K562 (cell line): ENCODE measurements around the gene ZBTB43.

Experiments
- EP300 ChIP-seq: IDR thresholded peaks from 2 replicates; pipeline ENCODE4 v1.6.1; 2012; ENCODE audit warnings: low read length, improper control_type of control experiment
- IRF2 ChIP-seq: sonication (generic); formaldehyde crosslinking; IDR thresholded peaks from 2 replicates; pipeline ENCODE4 v1.8.1; 2022; ENCODE audit warnings: mild to moderate bottlenecking, missing genetic modification reagents
- MEF2A ChIP-seq: IDR thresholded peaks from 2 replicates; pipeline ENCODE4 v1.6.1; 2011; ENCODE audit warnings: low read depth, mild to moderate bottlenecking, low read length, moderate library complexity; ENCODE audit not compliant: control insufficient read depth
- RBBP5 ChIP-seq: fragments of 200-600 bp; sonication (generic); IDR thresholded peaks from 2 replicates; pipeline ENCODE4 v1.6.1; 2012; ENCODE audit warnings: borderline replicate concordance, mild to moderate bottlenecking, low read length, control low read depth, inconsistent platforms; ENCODE audit not compliant: insufficient read depth, poor library complexity, severe bottlenecking
- SIN3B ChIP-seq: fragments of 450-650 bp; IDR thresholded peaks from 2 replicates; pipeline ENCODE4 v1.6.1; 2017; ENCODE audit warnings: low read depth, mild to moderate bottlenecking, moderate library complexity
- SMC3 ChIP-seq: conservative IDR thresholded peaks from 2 replicates; pipeline ENCODE4 v1.6.1; 2011; ENCODE audit warnings: low read depth, low read length, improper control_type of control experiment; ENCODE audit not compliant: insufficient read depth
- ZNF197 ChIP-seq: fragments of 200-800 bp; sonication (Bioruptor generic); IDR thresholded peaks from 2 replicates; pipeline ENCODE4 v1.6.1; 2016; ENCODE audit warnings: low read depth, missing genetic modification characterization, missing compliant biosample characterization
- TF ChIP-seq, protein P1 (sequence below), 3 experiments: IDR thresholded peaks in 2 of 3; conservative IDR thresholded peaks in 1 of 3; 2 replicates each; pipeline ENCODE4 v1.5.1; 2011 to 2012; ENCODE audit warnings: low read length in 3 of 3, mild to moderate bottlenecking in 3 of 3, control low read depth in 2 of 3, improper control_type of control experiment in 1 of 3, inconsistent platforms in 1 of 3, low read depth in 1 of 3, mixed read lengths in 1 of 3, moderate library complexity in 1 of 3; ENCODE audit not compliant: insufficient read depth in 2 of 3
- TF ChIP-seq, protein P2 (sequence below): fragments of 450-650 bp; IDR thresholded peaks from 2 replicates; pipeline ENCODE4 v1.7.1; 2018; ENCODE audit warnings: mild to moderate bottlenecking, low read depth; ENCODE audit not compliant: partially characterized antibody
- TF ChIP-seq, protein P3 (sequence below): fragments of 450-650 bp; IDR thresholded peaks from 2 replicates; pipeline ENCODE4 v1.6.1; 2018; ENCODE audit not compliant: partially characterized antibody
- TF ChIP-seq, protein P4 (sequence below): sonication (generic); formaldehyde crosslinking; IDR thresholded peaks from 2 replicates; pipeline ENCODE4 v1.9.0; 2022; ENCODE audit warnings: mild to moderate bottlenecking, missing genetic modification reagents
- TF ChIP-seq, protein P5 (sequence below): fragments of 250-450 bp; sonication (Bioruptor Pico); IDR thresholded peaks from 2 replicates; pipeline ENCODE4 v1.9.0; 2021; ENCODE audit warnings: mild to moderate bottlenecking, inconsistent platforms

DNA sequence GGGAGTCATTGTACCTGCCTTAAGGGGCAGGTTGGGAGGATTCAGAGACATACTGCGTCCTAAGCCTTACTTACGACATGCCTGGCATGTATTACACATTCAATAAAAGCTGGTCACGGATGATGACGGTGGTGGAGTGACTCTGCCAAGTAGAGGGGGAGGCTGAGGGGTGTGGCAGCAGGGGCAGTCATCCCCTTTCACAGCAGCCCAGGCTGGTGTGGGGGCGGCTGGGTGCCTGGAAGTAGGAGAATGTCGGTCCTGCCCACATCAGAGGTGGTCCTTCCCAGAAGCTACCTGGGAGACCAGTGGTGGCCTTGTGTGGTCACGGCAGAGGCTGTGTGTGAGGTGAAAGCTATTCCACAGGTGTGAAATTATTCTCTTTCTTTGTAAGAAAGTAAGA, 64.5 kb downstream of the ZBTB43 start:
- TF ChIP-seq, protein P1, sequence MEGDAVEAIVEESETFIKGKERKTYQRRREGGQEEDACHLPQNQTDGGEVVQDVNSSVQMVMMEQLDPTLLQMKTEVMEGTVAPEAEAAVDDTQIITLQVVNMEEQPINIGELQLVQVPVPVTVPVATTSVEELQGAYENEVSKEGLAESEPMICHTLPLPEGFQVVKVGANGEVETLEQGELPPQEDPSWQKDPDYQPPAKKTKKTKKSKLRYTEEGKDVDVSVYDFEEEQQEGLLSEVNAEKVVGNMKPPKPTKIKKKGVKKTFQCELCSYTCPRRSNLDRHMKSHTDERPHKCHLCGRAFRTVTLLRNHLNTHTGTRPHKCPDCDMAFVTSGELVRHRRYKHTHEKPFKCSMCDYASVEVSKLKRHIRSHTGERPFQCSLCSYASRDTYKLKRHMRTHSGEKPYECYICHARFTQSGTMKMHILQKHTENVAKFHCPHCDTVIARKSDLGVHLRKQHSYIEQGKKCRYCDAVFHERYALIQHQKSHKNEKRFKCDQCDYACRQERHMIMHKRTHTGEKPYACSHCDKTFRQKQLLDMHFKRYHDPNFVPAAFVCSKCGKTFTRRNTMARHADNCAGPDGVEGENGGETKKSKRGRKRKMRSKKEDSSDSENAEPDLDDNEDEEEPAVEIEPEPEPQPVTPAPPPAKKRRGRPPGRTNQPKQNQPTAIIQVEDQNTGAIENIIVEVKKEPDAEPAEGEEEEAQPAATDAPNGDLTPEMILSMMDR (IDR thresholded peaks at IDR 0.05 in 2 of 3, conservative IDR thresholded peaks at IDR 0.05 in 1 of 3; ENCODE audit: insufficient read depth in 2 of 3, low read depth in 1 of 3, low read length in 3 of 3): no peak
- TF ChIP-seq, protein P2, sequence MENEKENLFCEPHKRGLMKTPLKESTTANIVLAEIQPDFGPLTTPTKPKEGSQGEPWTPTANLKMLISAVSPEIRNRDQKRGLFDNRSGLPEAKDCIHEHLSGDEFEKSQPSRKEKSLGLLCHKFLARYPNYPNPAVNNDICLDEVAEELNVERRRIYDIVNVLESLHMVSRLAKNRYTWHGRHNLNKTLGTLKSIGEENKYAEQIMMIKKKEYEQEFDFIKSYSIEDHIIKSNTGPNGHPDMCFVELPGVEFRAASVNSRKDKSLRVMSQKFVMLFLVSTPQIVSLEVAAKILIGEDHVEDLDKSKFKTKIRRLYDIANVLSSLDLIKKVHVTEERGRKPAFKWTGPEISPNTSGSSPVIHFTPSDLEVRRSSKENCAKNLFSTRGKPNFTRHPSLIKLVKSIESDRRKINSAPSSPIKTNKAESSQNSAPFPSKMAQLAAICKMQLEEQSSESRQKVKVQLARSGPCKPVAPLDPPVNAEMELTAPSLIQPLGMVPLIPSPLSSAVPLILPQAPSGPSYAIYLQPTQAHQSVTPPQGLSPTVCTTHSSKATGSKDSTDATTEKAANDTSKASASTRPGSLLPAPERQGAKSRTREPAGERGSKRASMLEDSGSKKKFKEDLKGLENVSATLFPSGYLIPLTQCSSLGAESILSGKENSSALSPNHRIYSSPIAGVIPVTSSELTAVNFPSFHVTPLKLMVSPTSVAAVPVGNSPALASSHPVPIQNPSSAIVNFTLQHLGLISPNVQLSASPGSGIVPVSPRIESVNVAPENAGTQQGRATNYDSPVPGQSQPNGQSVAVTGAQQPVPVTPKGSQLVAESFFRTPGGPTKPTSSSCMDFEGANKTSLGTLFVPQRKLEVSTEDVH: no peak
- TF ChIP-seq ZNF197 (CRISPR knock-in tag) (no peak), MEF2A (no peak), SMC3 (no peak), EP300 (no peak), IRF2 (CRISPR knock-in tag) (no peak), RBBP5 (no peak), SIN3B (no peak)
- TF ChIP-seq, protein P3, sequence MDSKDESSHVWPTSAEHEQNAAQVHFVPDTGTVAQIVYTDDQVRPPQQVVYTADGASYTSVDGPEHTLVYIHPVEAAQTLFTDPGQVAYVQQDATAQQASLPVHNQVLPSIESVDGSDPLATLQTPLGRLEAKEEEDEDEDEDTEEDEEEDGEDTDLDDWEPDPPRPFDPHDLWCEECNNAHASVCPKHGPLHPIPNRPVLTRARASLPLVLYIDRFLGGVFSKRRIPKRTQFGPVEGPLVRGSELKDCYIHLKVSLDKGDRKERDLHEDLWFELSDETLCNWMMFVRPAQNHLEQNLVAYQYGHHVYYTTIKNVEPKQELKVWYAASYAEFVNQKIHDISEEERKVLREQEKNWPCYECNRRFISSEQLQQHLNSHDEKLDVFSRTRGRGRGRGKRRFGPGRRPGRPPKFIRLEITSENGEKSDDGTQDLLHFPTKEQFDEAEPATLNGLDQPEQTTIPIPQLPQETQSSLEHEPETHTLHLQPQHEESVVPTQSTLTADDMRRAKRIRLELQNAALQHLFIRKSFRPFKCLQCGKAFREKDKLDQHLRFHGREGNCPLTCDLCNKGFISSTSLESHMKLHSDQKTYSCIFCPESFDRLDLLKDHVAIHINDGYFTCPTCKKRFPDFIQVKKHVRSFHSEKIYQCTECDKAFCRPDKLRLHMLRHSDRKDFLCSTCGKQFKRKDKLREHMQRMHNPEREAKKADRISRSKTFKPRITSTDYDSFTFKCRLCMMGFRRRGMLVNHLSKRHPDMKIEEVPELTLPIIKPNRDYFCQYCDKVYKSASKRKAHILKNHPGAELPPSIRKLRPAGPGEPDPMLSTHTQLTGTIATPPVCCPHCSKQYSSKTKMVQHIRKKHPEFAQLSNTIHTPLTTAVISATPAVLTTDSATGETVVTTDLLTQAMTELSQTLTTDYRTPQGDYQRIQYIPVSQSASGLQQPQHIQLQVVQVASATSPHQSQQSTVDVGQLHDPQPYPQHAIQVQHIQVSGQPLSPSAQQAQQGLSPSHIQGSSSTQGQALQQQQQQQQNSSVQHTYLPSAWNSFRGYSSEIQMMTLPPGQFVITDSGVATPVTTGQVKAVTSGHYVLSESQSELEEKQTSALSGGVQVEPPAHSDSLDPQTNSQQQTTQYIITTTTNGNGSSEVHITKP: no peak
- TF ChIP-seq, protein P4, sequence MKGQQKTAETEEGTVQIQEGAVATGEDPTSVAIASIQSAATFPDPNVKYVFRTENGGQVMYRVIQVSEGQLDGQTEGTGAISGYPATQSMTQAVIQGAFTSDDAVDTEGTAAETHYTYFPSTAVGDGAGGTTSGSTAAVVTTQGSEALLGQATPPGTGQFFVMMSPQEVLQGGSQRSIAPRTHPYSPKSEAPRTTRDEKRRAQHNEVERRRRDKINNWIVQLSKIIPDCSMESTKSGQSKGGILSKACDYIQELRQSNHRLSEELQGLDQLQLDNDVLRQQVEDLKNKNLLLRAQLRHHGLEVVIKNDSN (CRISPR knock-in tag): no peak
- TF ChIP-seq, protein P5, sequence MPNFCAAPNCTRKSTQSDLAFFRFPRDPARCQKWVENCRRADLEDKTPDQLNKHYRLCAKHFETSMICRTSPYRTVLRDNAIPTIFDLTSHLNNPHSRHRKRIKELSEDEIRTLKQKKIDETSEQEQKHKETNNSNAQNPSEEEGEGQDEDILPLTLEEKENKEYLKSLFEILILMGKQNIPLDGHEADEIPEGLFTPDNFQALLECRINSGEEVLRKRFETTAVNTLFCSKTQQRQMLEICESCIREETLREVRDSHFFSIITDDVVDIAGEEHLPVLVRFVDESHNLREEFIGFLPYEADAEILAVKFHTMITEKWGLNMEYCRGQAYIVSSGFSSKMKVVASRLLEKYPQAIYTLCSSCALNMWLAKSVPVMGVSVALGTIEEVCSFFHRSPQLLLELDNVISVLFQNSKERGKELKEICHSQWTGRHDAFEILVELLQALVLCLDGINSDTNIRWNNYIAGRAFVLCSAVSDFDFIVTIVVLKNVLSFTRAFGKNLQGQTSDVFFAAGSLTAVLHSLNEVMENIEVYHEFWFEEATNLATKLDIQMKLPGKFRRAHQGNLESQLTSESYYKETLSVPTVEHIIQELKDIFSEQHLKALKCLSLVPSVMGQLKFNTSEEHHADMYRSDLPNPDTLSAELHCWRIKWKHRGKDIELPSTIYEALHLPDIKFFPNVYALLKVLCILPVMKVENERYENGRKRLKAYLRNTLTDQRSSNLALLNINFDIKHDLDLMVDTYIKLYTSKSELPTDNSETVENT: no peak
